Sigmoid colon (tissue), 4 donors: ENCODE results near the gene SLC22A31.

Source experiments
- CTCF ChIP-seq, 4 experiments: fragments of 450-650 bp in 3 of 4; fragments of 200-600 bp in 1 of 4; IDR thresholded peaks; one replicate each; pipeline ENCODE4 v1.5.1; 2016 to 2019; ENCODE audit warnings: antibody characterized with exemption in 4 of 4, mild to moderate bottlenecking in 3 of 4, moderate library complexity in 2 of 4
- POLR2A ChIP-seq, 2 donors: fragments of 450-650 bp; IDR thresholded peaks; one replicate each; pipeline ENCODE4 v1.6.1; 2016; ENCODE audit warnings: antibody characterized with exemption in 2 of 2, mild to moderate bottlenecking in 2 of 2, moderate library complexity in 2 of 2
- POLR2AphosphoS5 ChIP-seq, 4 donors: sonication (generic); formaldehyde crosslinking; IDR thresholded peaks; one replicate each; pipeline ENCODE4 v1.6.1; 2017; ENCODE audit warnings: antibody characterized with exemption in 4 of 4

- TF ChIP-seq CTCF (IDR thresholded peaks at IDR 0.05) (no peak), POLR2A (IDR thresholded peaks at IDR 0.05) (no peak), POLR2AphosphoS5 (IDR thresholded peaks at IDR 0.05) (no peak)
Measured at GRCh38 chr16:89172528-89173173, 27.7 kb downstream of the SLC22A31 start.
